ENCODE data around the gene ZC3H8. TPM values are rescaled to one million over a fixed set of nuclear protein-coding genes. Genes with fewer than 3 reads are reported as not detected.

ZC3H8 gene
- total RNA-seq, 1 donor from 2014 or later, result 6.4 TPM

DNA sequence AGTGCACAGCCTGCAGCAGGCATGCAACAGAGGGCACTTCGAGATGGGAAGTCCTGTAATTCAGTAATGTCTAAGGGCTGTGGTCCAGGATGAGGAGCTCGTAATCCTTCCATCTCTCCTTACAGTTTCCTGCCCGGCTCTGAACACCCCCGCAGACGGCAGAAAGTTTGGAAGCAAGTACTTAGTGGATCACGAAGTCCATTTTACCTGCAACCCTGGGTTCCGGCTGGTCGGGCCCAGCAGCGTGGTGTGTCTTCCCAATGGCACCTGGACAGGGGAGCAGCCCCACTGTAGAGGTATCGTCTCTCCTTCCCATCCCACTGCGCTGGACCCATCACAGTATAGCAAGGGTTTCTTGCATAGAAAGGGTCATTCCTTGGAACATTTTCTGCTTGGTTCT, 90.0 kb downstream of the ZC3H8 start:
- H3K9me3 Mint-ChIP-seq (ENCODE audit: low read depth), result no peaks in the 10 kb centered on the region
- H3K27me3 Mint-ChIP-seq (ENCODE audit: low read depth), result no peaks in the 10 kb centered on the region
- H3K4me3 Mint-ChIP-seq (ENCODE audit: unreplicated experiment), result no peak overlapping the region
- peaks cover 4% of the 10 kb centered on the region for H3K4me1 Mint-ChIP-seq (ENCODE audit: low read depth)
- H3K27ac Mint-ChIP-seq (ENCODE audit: unreplicated experiment), result no peak overlapping the region
- no peaks in the 10 kb centered on the region for H3K36me3 Mint-ChIP-seq (ENCODE audit: low read depth)
- peak; percentile 63 for DNase-seq (ENCODE audit: low spot score)
- TF ChIP-seq, protein P1, sequence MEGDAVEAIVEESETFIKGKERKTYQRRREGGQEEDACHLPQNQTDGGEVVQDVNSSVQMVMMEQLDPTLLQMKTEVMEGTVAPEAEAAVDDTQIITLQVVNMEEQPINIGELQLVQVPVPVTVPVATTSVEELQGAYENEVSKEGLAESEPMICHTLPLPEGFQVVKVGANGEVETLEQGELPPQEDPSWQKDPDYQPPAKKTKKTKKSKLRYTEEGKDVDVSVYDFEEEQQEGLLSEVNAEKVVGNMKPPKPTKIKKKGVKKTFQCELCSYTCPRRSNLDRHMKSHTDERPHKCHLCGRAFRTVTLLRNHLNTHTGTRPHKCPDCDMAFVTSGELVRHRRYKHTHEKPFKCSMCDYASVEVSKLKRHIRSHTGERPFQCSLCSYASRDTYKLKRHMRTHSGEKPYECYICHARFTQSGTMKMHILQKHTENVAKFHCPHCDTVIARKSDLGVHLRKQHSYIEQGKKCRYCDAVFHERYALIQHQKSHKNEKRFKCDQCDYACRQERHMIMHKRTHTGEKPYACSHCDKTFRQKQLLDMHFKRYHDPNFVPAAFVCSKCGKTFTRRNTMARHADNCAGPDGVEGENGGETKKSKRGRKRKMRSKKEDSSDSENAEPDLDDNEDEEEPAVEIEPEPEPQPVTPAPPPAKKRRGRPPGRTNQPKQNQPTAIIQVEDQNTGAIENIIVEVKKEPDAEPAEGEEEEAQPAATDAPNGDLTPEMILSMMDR (IDR thresholded peaks at IDR 0.05), result no peak

DNA sequence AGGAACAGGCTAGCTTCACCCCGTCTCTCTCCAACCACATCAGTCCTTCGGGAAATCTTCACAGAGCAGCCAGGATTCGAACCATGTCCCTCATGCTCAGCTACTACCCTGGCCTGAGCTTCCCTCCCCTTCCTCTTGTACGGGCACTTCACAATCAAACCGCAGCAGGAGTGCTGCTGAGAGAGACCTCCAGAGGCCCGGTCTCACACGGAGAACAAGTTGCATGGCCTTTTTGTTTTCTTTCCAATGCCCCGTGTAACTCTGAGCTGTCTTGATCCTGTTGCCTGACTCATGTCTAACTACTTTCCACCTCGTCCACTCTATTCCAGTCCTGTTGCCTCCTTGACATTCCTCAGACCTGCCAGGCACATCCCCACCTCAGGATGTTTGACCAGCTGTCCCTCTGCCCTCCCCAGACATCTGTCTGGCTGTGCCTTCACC, 91.3 kb downstream of the ZC3H8 start:
- no peak for DNase-seq (ENCODE audit: low spot score)
- no peaks in the 10 kb centered on the region for H3K9me3 Mint-ChIP-seq (ENCODE audit: low read depth)
- H3K4me3 Mint-ChIP-seq (ENCODE audit: unreplicated experiment), result no peak overlapping the region
- H3K4me1 Mint-ChIP-seq (ENCODE audit: low read depth), result peaks cover 4% of the 10 kb centered on the region
- no peak overlapping the region for H3K27ac Mint-ChIP-seq (ENCODE audit: unreplicated experiment)
- H3K36me3 Mint-ChIP-seq (ENCODE audit: low read depth), result no peaks in the 10 kb centered on the region
- TF ChIP-seq, protein P1 (IDR thresholded peaks at IDR 0.05), result no peak
- H3K27me3 Mint-ChIP-seq (ENCODE audit: low read depth), result no peaks in the 10 kb centered on the region

DNA sequence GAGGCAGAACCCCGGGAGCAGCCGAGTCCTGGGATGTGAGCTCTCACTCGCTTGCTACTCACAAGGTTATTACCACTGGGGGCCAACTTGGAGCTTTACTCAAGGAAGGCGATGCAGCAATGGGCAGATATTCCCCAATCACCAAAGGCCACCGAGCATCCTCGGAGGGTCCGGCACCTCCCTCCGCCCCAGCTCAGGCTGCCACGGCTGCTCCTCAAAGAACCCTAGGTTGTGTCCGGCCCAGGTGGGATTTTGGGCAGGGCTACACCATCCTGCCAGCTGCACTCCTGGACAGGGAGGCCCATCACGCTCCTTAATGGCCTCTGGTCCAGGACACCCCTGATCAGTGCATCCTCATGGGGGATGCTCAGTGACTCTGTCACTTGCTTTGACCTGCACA, 91.9 kb downstream of the ZC3H8 start:
- Mint-ChIP-seq H3K36me3 (ENCODE audit: low read depth) (no peaks in the 10 kb centered on the region), H3K9me3 (ENCODE audit: low read depth) (no peaks in the 10 kb centered on the region), H3K27me3 (ENCODE audit: low read depth) (no peaks in the 10 kb centered on the region), H3K27ac (ENCODE audit: unreplicated experiment) (no peak overlapping the region), H3K4me3 (ENCODE audit: unreplicated experiment) (no peak overlapping the region), H3K4me1 (ENCODE audit: low read depth) (peaks cover 4% of the 10 kb centered on the region)
- TF ChIP-seq, protein P1 (IDR thresholded peaks at IDR 0.05), result no peak
- DNase-seq (ENCODE audit: low spot score), result peak; percentile 61

DNA sequence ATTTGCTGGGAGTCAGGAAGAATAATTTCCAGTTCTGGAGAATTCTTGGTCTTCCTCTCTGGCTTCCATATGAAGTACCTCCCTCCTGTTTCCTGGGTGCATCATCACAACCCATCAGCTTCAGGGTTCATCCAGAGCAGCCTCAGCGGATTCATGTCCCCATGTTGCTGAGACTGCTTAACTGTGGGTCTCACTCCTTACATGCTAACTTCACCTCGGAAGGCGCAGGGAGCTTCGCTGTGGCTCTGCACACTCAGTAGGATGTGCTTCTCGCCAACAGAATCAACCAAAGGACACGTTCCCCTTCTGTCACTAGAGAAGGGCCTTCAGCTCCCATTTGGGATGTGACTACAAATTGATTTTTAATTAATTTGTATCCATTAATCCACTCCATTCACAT, 92.5 kb downstream of the ZC3H8 start:
- TF ChIP-seq, protein P1 (IDR thresholded peaks at IDR 0.05), result no peak
- no peak overlapping the region for H3K27ac Mint-ChIP-seq (ENCODE audit: unreplicated experiment)
- H3K9me3 Mint-ChIP-seq (ENCODE audit: low read depth), result no peaks in the 10 kb centered on the region
- H3K4me1 Mint-ChIP-seq (ENCODE audit: low read depth), result peaks cover 4% of the 10 kb centered on the region
- no peaks in the 10 kb centered on the region for H3K27me3 Mint-ChIP-seq (ENCODE audit: low read depth)
- no peaks in the 10 kb centered on the region for H3K36me3 Mint-ChIP-seq (ENCODE audit: low read depth)
- no peak overlapping the region for H3K4me3 Mint-ChIP-seq (ENCODE audit: unreplicated experiment)
- peak; percentile 14 for DNase-seq (ENCODE audit: low spot score)

Other genes starting within 250 kb of the ZC3H8 start
- 19.4 to 20.1 TPM (median 19.8 TPM) in 3 replicates for gene TMEM87B, start 199.8 kb downstream of the ZC3H8 start, total RNA-seq
- 0.77 to 1.3 TPM (median 1.0 TPM) in 3 replicates for gene FBLN7, start 116.7 kb downstream of the ZC3H8 start, total RNA-seq
- 6.6 to 9.4 TPM (median 8.6 TPM) in 3 replicates for gene ZC3H6, start 20.6 kb upstream of the ZC3H8 start, total RNA-seq
- 5.0 to 10.2 TPM (median 6.8 TPM) in 3 replicates for gene RGPD8, start 178.6 kb upstream of the ZC3H8 start, total RNA-seq
- 67.9 to 82.6 TPM (median 68.8 TPM) in 3 replicates for gene TTL, start 227.1 kb upstream of the ZC3H8 start, total RNA-seq